A549 (cell line): Measurements from ENCODE around the gene SLC35E4. TPM values are rescaled to one million over a fixed set of nuclear protein-coding genes. Genes with fewer than 3 reads are reported as not detected.
A peak's percentile ranks its signal among the peaks of the same experiment; 100 is the strongest.

ENCODE experiments used
- ATAC-seq, 2 experiments: fragments of 200-7000 bp in 1 of 2; fragments of >200 bp in 1 of 2; cut with Nextera tagmentation in 1 of 2; cut with Tn5 transposase in 1 of 2; 3 replicates each; pipeline versions ENCODE4 v1.8.0 to v1.9.1; 2018 to 2020; ENCODE audit warnings: mild to moderate bottlenecking in 1 of 2, moderate library complexity in 1 of 2
- CTCF ChIA-PET: fragments of 300-600 bp; sonication (Branson Sonifier 250); formaldehyde crosslinking; extraction: SDS; loops from one replicate; lab custom pipeline; 2021; ENCODE audit warnings: antibody characterized with exemption, inconsistent platforms; lab: Yijun Ruan, JAX
- POLR2A ChIA-PET: fragments of 350-600 bp; formaldehyde crosslinking; extraction: SDS; loops from one replicate; lab custom pipeline; 2021; ENCODE audit warnings: antibody characterized with exemption, inconsistent platforms; lab: Yijun Ruan, JAX
- DNase-seq, 2 experiments: peaks; one replicate each; pipeline versions ENCODE4 v3.0.0 to v3.0.0-alpha.2; 2011 to 2016; ENCODE audit warnings: low read depth in 1 of 2, low spot score in 1 of 2
- FAIRE-seq: peaks from 2 replicates; lab custom pipeline; 2011; peaks lifted over from hg19 to GRCh38; lab: Jason Lieb, UNC
- H3K27ac ChIP-seq, 2 experiments: fragments of >200 bp; sonication (Bioruptor Twin); formaldehyde crosslinking; 3 replicates each; pipeline ENCODE4 v1.5.1; 2016 to 2017
- H3K4me1 ChIP-seq: fragments of >200 bp; sonication (Bioruptor Twin); formaldehyde crosslinking; 3 replicates; pipeline ENCODE4 v1.6.1; 2016
- H3K4me2 ChIP-seq: fragments of >200 bp; sonication (Bioruptor Twin); formaldehyde crosslinking; 3 replicates; pipeline ENCODE4 v1.6.1; 2016
- H3K4me3 ChIP-seq: fragments of >200 bp; sonication (Bioruptor Twin); formaldehyde crosslinking; 3 replicates; pipeline ENCODE4 v1.5.1; 2016
- H3K9me3 ChIP-seq: fragments of >200 bp; sonication (Bioruptor Twin); formaldehyde crosslinking; 3 replicates; pipeline ENCODE4 v1.6.1; 2016
- BHLHE40 ChIP-seq: IDR thresholded peaks from 2 replicates; pipeline ENCODE4 v1.6.1; 2012; ENCODE audit warnings: low read depth, low read length, inconsistent platforms
- CBX8 ChIP-seq: fragments of 200-600 bp; sonication (generic); IDR thresholded peaks from 2 replicates; pipeline ENCODE4 v1.6.1; 2016
- CEBPB ChIP-seq, 2 experiments: fragments of >200 bp in 1 of 2; sonication (Bioruptor Twin) in 1 of 2; formaldehyde crosslinking in 1 of 2; IDR thresholded peaks; 2 replicates each; pipeline ENCODE4 v1.6.1; 2012 to 2016
- EHF ChIP-seq: fragments of 250-450 bp; sonication (Bioruptor Pico); IDR thresholded peaks from 2 replicates; pipeline ENCODE4 v1.5.0; 2020; ENCODE audit warnings: mild to moderate bottlenecking
- ESRRA ChIP-seq: fragments of 150-350 bp; IDR thresholded peaks from 2 replicates; pipeline ENCODE4 v1.6.1; 2014; ENCODE audit warnings: mild to moderate bottlenecking, low read length, borderline replicate concordance
- GATA3 ChIP-seq: IDR thresholded peaks from 2 replicates; pipeline ENCODE4 v1.6.1; 2012; ENCODE audit warnings: borderline replicate concordance
- HDAC2 ChIP-seq: fragments of 200-600 bp; sonication (generic); IDR thresholded peaks from 2 replicates; pipeline ENCODE4 v1.6.1; 2016
- HEYL ChIP-seq: fragments of 250-450 bp; sonication (Bioruptor Pico); IDR thresholded peaks from 2 replicates; pipeline ENCODE4 v1.8.0; 2021; ENCODE audit warnings: mild to moderate bottlenecking, moderate library complexity
- HOXA7 ChIP-seq: fragments of 250-450 bp; sonication (Bioruptor Pico); IDR thresholded peaks from 2 replicates; pipeline ENCODE4 v1.5.0; 2020; ENCODE audit warnings: mild to moderate bottlenecking, moderate library complexity
- KDM1A ChIP-seq: fragments of 200-600 bp; sonication (generic); IDR thresholded peaks from 2 replicates; pipeline ENCODE4 v1.6.1; 2016; ENCODE audit warnings: low read depth, mild to moderate bottlenecking
- NPAS2 ChIP-seq: fragments of 250-450 bp; sonication (Bioruptor Pico); IDR thresholded peaks from 2 replicates; pipeline ENCODE4 v1.8.0; 2022; ENCODE audit warnings: mild to moderate bottlenecking, moderate library complexity, borderline replicate concordance
- PHF8 ChIP-seq: fragments of 200-600 bp; sonication (generic); IDR thresholded peaks from 2 replicates; pipeline ENCODE4 v1.6.1; 2016; ENCODE audit warnings: low read depth, mild to moderate bottlenecking, antibody characterized with exemption, moderate library complexity, borderline replicate concordance
- POLR2AphosphoS2 ChIP-seq: conservative IDR thresholded peaks from 2 replicates; pipeline ENCODE4 v1.6.1; 2012; ENCODE audit warnings: low read length, improper control_type of control experiment, inconsistent platforms
- RAD21 ChIP-seq, 2 experiments: fragments of >200 bp in 1 of 2; sonication (Bioruptor Twin) in 1 of 2; formaldehyde crosslinking in 1 of 2; IDR thresholded peaks in 1 of 2; conservative IDR thresholded peaks in 1 of 2; 2 replicates in 1 of 2; 3 replicates in 1 of 2; pipeline ENCODE4 v1.6.1; 2012 to 2018; ENCODE audit warnings: inconsistent platforms in 1 of 2
- RARB ChIP-seq: fragments of 250-450 bp; sonication (Bioruptor Pico); IDR thresholded peaks from 2 replicates; pipeline ENCODE4 v1.8.0; 2021; ENCODE audit warnings: mild to moderate bottlenecking, moderate library complexity
- RNF2 ChIP-seq: fragments of 200-600 bp; sonication (generic); IDR thresholded peaks from 2 replicates; pipeline ENCODE4 v1.6.1; 2016; ENCODE audit warnings: low read depth, mild to moderate bottlenecking, antibody characterized with exemption, moderate library complexity, borderline replicate concordance
- TP53 ChIP-seq: fragments of 250-450 bp; sonication (Bioruptor Pico); IDR thresholded peaks from 2 replicates; pipeline ENCODE4 v1.5.0; 2021; ENCODE audit warnings: mild to moderate bottlenecking, moderate library complexity
- ZC3H11A ChIP-seq: fragments of 450-650 bp; IDR thresholded peaks from 2 replicates; pipeline ENCODE4 v1.6.1; 2014; ENCODE audit warnings: antibody characterized with exemption, mild to moderate bottlenecking
- ZFP36 ChIP-seq: fragments of 450-650 bp; IDR thresholded peaks from 2 replicates; pipeline ENCODE4 v1.6.1; 2014; ENCODE audit warnings: borderline replicate concordance; ENCODE audit not compliant: partially characterized antibody
- ZNF302 ChIP-seq: fragments of 250-450 bp; sonication (Bioruptor Pico); IDR thresholded peaks from 2 replicates; pipeline ENCODE4 v1.9.0; 2021; ENCODE audit warnings: inconsistent platforms, mild to moderate bottlenecking, moderate library complexity
- ZSCAN20 ChIP-seq: fragments of 250-450 bp; sonication (Bioruptor Pico); IDR thresholded peaks from 2 replicates; pipeline ENCODE4 v1.8.0; 2022; ENCODE audit warnings: mild to moderate bottlenecking, moderate library complexity
- WGBS: methylation state at CpG from one replicate; pipeline ENCODE4 v1.1.6; 2017; ENCODE audit errors: missing lambda C conversion rate; 5-methylcytosine and 5-hydroxymethylcytosine counted together
- polyA plus RNA-seq, 4 experiments: library from polyadenylated mRNA; depleted of rRNA in 3 of 4; stranded (reverse); fragments of >200 nt; fragmentation: RNase III in 1 of 4; extraction: RNeasy Plus Mini Kit Qiagen cat#74134 plus additional on column Dnase treatment in 1 of 4; gene quantifications; 2 replicates in 3 of 4; 3 replicates in 1 of 4; pipeline ENCODE4 v1.2.3, GENCODE V29; 2011 to 2017
- TF ChIP-seq, protein P1 (sequence below): fragments of 200-600 bp; sonication (generic); IDR thresholded peaks from 2 replicates; pipeline ENCODE4 v1.6.1; 2016; ENCODE audit warnings: antibody characterized with exemption, mild to moderate bottlenecking, moderate library complexity
- TF ChIP-seq, protein P2 (sequence below): fragments of 250-450 bp; sonication (Bioruptor Pico); IDR thresholded peaks from 2 replicates; pipeline ENCODE4 v1.5.0; 2021; ENCODE audit warnings: mild to moderate bottlenecking, moderate library complexity, borderline replicate concordance
- TF ChIP-seq, protein P3 (sequence below): fragments of 450-650 bp; IDR thresholded peaks from 2 replicates; pipeline ENCODE4 v1.6.1; 2014; ENCODE audit warnings: antibody characterized with exemption

SLC35E4 gene
- polyA plus RNA-seq, 2 of the 4 experiments (the other 2 are of a cell fraction) = 2.0 to 3.3 TPM

DNA sequence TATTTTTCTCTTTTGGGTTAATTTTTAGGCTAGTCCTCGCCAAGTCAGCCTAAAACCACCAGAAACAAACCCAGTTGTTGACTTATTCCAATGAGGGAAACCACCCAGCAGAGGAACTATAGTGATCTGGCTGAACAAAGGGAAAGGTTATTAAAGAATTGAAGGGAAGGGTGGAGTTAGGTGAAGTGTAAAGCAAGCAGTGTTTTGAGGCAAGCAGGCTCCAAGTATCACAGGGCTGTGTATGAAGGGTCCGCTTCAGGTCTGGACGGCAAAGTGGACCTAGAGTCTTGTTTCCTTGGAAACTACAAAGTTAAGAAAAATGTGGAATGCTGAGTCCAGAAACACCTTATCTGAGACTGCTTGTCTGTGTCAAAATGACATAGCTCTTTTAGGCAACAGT is 31.8 kb upstream of the SLC35E4 start:
- Histone ChIP-seq H3K4me2 (no peak overlapping the region), H3K4me1 (peaks cover 21% of the 10 kb centered on the region), H3K9me3 (no peaks in the 10 kb centered on the region), H3K4me3 (no peak overlapping the region), H3K27ac (no peak overlapping the region)
- ATAC-seq = no peak
- WGBS = 79% methylated on average over 3 of the region's 3 CpGs
- TF ChIP-seq, protein P1, sequence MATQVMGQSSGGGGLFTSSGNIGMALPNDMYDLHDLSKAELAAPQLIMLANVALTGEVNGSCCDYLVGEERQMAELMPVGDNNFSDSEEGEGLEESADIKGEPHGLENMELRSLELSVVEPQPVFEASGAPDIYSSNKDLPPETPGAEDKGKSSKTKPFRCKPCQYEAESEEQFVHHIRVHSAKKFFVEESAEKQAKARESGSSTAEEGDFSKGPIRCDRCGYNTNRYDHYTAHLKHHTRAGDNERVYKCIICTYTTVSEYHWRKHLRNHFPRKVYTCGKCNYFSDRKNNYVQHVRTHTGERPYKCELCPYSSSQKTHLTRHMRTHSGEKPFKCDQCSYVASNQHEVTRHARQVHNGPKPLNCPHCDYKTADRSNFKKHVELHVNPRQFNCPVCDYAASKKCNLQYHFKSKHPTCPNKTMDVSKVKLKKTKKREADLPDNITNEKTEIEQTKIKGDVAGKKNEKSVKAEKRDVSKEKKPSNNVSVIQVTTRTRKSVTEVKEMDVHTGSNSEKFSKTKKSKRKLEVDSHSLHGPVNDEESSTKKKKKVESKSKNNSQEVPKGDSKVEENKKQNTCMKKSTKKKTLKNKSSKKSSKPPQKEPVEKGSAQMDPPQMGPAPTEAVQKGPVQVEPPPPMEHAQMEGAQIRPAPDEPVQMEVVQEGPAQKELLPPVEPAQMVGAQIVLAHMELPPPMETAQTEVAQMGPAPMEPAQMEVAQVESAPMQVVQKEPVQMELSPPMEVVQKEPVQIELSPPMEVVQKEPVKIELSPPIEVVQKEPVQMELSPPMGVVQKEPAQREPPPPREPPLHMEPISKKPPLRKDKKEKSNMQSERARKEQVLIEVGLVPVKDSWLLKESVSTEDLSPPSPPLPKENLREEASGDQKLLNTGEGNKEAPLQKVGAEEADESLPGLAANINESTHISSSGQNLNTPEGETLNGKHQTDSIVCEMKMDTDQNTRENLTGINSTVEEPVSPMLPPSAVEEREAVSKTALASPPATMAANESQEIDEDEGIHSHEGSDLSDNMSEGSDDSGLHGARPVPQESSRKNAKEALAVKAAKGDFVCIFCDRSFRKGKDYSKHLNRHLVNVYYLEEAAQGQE = no peak
- no peak for TF ChIP-seq ZNF302 (CRISPR knock-in tag)
- TF ChIP-seq NPAS2 = no peak
- TF ChIP-seq EHF (CRISPR knock-in tag) = no peak
- no peak for TF ChIP-seq POLR2AphosphoS2
- TF ChIP-seq ZFP36 = no peak
- TF ChIP-seq ZSCAN20 (CRISPR knock-in tag) = no peak
- no peak for TF ChIP-seq CEBPB (IDR thresholded peaks at IDR 0.05)
- TF ChIP-seq RAD21 (conservative IDR thresholded peaks at IDR 0.05 in 1 of 2, IDR thresholded peaks at IDR 0.05 in 1 of 2) = no peak
- TF ChIP-seq GATA3 = no peak
- no peak for TF ChIP-seq PHF8
- TF ChIP-seq, protein P2, sequence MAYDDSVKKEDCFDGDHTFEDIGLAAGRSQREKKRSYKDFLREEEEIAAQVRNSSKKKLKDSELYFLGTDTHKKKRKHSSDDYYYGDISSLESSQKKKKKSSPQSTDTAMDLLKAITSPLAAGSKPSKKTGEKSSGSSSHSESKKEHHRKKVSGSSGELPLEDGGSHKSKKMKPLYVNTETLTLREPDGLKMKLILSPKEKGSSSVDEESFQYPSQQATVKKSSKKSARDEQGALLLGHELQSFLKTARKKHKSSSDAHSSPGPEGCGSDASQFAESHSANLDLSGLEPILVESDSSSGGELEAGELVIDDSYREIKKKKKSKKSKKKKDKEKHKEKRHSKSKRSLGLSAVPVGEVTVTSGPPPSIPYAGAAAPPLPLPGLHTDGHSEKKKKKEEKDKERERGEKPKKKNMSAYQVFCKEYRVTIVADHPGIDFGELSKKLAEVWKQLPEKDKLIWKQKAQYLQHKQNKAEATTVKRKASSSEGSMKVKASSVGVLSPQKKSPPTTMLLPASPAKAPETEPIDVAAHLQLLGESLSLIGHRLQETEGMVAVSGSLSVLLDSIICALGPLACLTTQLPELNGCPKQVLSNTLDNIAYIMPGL (CRISPR knock-in tag) = no peak
- no peak for TF ChIP-seq BHLHE40
- no peak for TF ChIP-seq RARB (CRISPR knock-in tag)
- TF ChIP-seq CBX8 = no peak
- no peak for DNase-seq
- ChIA-PET POLR2A (no interaction called here), CTCF (interaction anchor here (0.9 to 1.7 kb wide), 4 partner anchors 8 to 158 kb away, joined by 3 to 4 read pairs (median 3); no protein-coding TSS in a partner anchor)
- no peak for FAIRE-seq

DNA sequence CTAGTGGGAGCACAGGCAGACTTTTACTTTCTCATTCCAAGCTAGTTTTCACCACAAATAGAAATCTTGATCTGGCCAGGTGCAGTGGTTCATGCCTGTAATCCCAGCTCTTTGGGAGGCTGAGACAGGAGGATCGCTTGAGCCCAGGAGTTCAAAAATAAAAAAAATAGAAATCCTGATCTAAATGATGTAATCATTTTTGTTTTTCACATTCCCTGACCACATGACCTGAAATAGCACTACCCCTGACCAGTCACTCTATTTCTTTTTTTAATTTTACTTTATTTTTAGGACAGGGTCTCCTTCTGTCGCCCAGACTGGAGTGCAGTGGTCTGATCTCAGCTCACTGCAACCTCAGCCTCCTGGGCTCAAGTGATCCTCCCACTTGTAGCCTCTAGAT is 30.9 kb upstream of the SLC35E4 start:
- CTCF ChIA-PET = interaction anchor here (0.9 to 1.7 kb wide), 4 partner anchors 9 to 159 kb away, joined by 3 to 4 read pairs (median 3); no protein-coding TSS in a partner anchor
- Histone ChIP-seq H3K4me2 (no peak overlapping the region; the same call in 2 of the 3 replicates), H3K4me3 (no peak overlapping the region), H3K4me1 (peaks cover 30% of the 10 kb centered on the region), H3K27ac (peak overlapping the region in 1 of 2 experiments; percentile 90; a peak in 2 of 6 replicates), H3K9me3 (no peaks in the 10 kb centered on the region)
- TF ChIP-seq HDAC2 = no peak
- no peak for TF ChIP-seq NPAS2
- TF ChIP-seq ESRRA = no peak
- TF ChIP-seq, protein P3, sequence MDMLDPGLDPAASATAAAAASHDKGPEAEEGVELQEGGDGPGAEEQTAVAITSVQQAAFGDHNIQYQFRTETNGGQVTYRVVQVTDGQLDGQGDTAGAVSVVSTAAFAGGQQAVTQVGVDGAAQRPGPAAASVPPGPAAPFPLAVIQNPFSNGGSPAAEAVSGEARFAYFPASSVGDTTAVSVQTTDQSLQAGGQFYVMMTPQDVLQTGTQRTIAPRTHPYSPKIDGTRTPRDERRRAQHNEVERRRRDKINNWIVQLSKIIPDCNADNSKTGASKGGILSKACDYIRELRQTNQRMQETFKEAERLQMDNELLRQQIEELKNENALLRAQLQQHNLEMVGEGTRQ = no peak
- no peak for TF ChIP-seq CEBPB (IDR thresholded peaks at IDR 0.05)
- TF ChIP-seq ZC3H11A = no peak
- no peak for TF ChIP-seq TP53 (CRISPR knock-in tag)
- TF ChIP-seq RNF2 = no peak
- no peak for TF ChIP-seq HEYL
- no peak for TF ChIP-seq HOXA7 (CRISPR knock-in tag)
- TF ChIP-seq KDM1A = no peak
- TF ChIP-seq PHF8 = no peak
- WGBS = 87% methylated on average over 2 of the region's 2 CpGs
- POLR2A ChIA-PET = no interaction called here
- ATAC-seq = no peak
- FAIRE-seq = no peak
- DNase-seq = no peak
